Lung (tissue), 12 donors: ENCODE measurements around the gene FGGY. TPM values are rescaled to one million over a fixed set of nuclear protein-coding genes. Genes with fewer than 3 reads are reported as not detected.

ENCODE experiments used
- ATAC-seq: fragments of 200-7000 bp; cut with Tn5 transposase; one replicate; pipeline ENCODE4 v1.9.1; 2020; ENCODE audit warnings: moderate number of reproducible peaks; ENCODE audit not compliant: insufficient read depth, low FRiP score
- DNase-seq, 3 donors: peaks; one replicate each; pipeline ENCODE4 v3.0.0-alpha.2; 2013 to 2017
- H3K27ac ChIP-seq, 2 donors: one replicate each; pipeline ENCODE4 v1.5.1; 2013; ENCODE audit warnings: mild to moderate bottlenecking in 2 of 2, moderate library complexity in 2 of 2, control low read depth in 1 of 2, inconsistent platforms in 1 of 2, low read depth in 1 of 2, low read length in 1 of 2
- H3K27me3 ChIP-seq, 3 donors: one replicate each; pipeline ENCODE4 v1.5.1; 2013; ENCODE audit warnings: low read length in 2 of 3; ENCODE audit not compliant: control insufficient read depth in 3 of 3, insufficient read depth in 3 of 3
- H3K36me3 ChIP-seq, 4 donors: one replicate each; pipeline ENCODE4 v1.5.1; 2013; ENCODE audit warnings: low read length in 4 of 4, mild to moderate bottlenecking in 1 of 4, moderate library complexity in 1 of 4; ENCODE audit not compliant: control insufficient read depth in 4 of 4, insufficient read depth in 4 of 4
- H3K4me1 ChIP-seq, 5 donors: one replicate each; pipeline ENCODE4 v1.5.1; 2013; ENCODE audit warnings: low read length in 5 of 5, mild to moderate bottlenecking in 2 of 5, moderate library complexity in 1 of 5; ENCODE audit not compliant: control insufficient read depth in 5 of 5, insufficient read depth in 5 of 5
- H3K4me3 ChIP-seq: one replicate; pipeline ENCODE4 v1.5.1; 2013; ENCODE audit warnings: mild to moderate bottlenecking, control low read depth, moderate library complexity
- H3K9ac ChIP-seq, 2 donors: one replicate each; pipeline ENCODE4 v1.5.1; 2013; ENCODE audit warnings: low read length in 2 of 2, control low read depth in 1 of 2; ENCODE audit not compliant: insufficient read depth in 1 of 2
- H3K9me3 ChIP-seq, 4 donors: one replicate each; pipeline ENCODE4 v1.5.1; 2013; ENCODE audit warnings: low read length in 3 of 4, mild to moderate bottlenecking in 1 of 4, moderate library complexity in 1 of 4; ENCODE audit not compliant: control insufficient read depth in 4 of 4, insufficient read depth in 3 of 4
- CTCF ChIP-seq: IDR thresholded peaks from 2 replicates; pipeline ENCODE4 v1.5.1; 2012; ENCODE audit warnings: mild to moderate bottlenecking; ENCODE audit errors: control extremely low read depth, extremely low read depth
- WGBS, 2 donors: extraction: QIAGEN DNeasy Blood & Tissue Kit; methylation state at CpG; one replicate each; pipeline ENCODE4 v1.1.7; 2013; 5-methylcytosine and 5-hydroxymethylcytosine counted together
- polyA plus RNA-seq, 2 donors: library from polyadenylated mRNA; stranded (reverse); fragments of 200-250 nt; gene quantifications; one replicate each; pipeline ENCODE4 v1.2.1, GENCODE V29; 2013
- total RNA-seq, 2 donors: library from RNA; depleted of rRNA in 1 of 2; stranded (reverse); fragments of >200 nt in 1 of 2; gene quantifications; one replicate each; pipeline ENCODE4 v1.2.1, GENCODE V29; 2014 to 2021
- donor health status: control.
- donor health status: control.
- donor health status: Bipolar disorder and iron deficiency.
- donor health status: healthy.
- donor health status: DM: yes; HTN: yes; CAD: no.

FGGY gene
- total and polyA plus RNA-seq, 4 donors, result 16.1 to 42.3 (median 18.3) TPM

- Histone ChIP-seq H3K4me3 (no peak overlapping the region), H3K9me3 (no peaks in the 10 kb centered on the region), H3K4me1 (peaks cover 0 to 7% (median 0%) of the 10 kb centered on the region in 5 donors), H3K27ac (no peak overlapping the region), H3K36me3 (no peaks in the 10 kb centered on the region), H3K9ac (no peak overlapping the region), H3K27me3 (no peaks in the 10 kb centered on the region)
- no peak for TF ChIP-seq CTCF
- no peak for DNase-seq
- ATAC-seq, result no peak
- WGBS, 2 donors, result 73 to 80% methylated on average over 1 of the region's 1 CpG
Measured at GRCh38 chr1:59359325-59359724, 62.4 kb downstream of the FGGY start.

- no peak for TF ChIP-seq CTCF
- Histone ChIP-seq H3K9me3 (no peaks in the 10 kb centered on the region), H3K27ac (no peak overlapping the region), H3K4me1 (peaks cover 0 to 7% (median 0%) of the 10 kb centered on the region in 5 donors), H3K4me3 (no peak overlapping the region), H3K27me3 (no peaks in the 10 kb centered on the region), H3K36me3 (no peaks in the 10 kb centered on the region), H3K9ac (no peak overlapping the region)
- DNase-seq (no peak), ATAC-seq (no peak)
- WGBS, 2 donors, result 90 to 100% methylated on average over 4 of the region's 4 CpGs
Measured at GRCh38 chr1:59360170-59360569, 63.3 kb downstream of the FGGY start.

- H3K9ac ChIP-seq, result no peak overlapping the region
- no peak overlapping the region for H3K4me3 ChIP-seq
- ATAC-seq (no peak), DNase-seq (no peak)
- H3K27ac ChIP-seq, result no peak overlapping the region
- TF ChIP-seq CTCF, result no peak
- no peaks in the 10 kb centered on the region for H3K27me3 ChIP-seq
- WGBS, 2 donors, result 92 to 96% methylated on average over 2 of the region's 2 CpGs
- no peaks in the 10 kb centered on the region for H3K36me3 ChIP-seq
- peaks cover 0 to 3% (median 0%) of the 10 kb centered on the region in 5 donors for H3K4me1 ChIP-seq
- no peaks in the 10 kb centered on the region for H3K9me3 ChIP-seq
Measured at GRCh38 chr1:59360729-59361128, 63.8 kb downstream of the FGGY start.

GRCh38 chr1:59361766-59362165 is 64.9 kb downstream of the FGGY start:
- Histone ChIP-seq H3K9me3 (no peaks in the 10 kb centered on the region), H3K36me3 (no peaks in the 10 kb centered on the region), H3K4me3 (no peak overlapping the region), H3K27ac (no peak overlapping the region), H3K27me3 (no peaks in the 10 kb centered on the region), H3K4me1 (peaks cover 0 to 4% (median 0%) of the 10 kb centered on the region in 5 donors), H3K9ac (no peak overlapping the region)
- DNase-seq, result no peak
- ATAC-seq, result no peak
- no peak for TF ChIP-seq CTCF
- 95 to 96% methylated on average over 8 of the region's 8 CpGs for WGBS, 2 donors
